GM23338 (cell line): ENCODE data around the gene MRPL32.

Experiments used
- CREB1 ChIP-seq: fragments of 250-450 bp; sonication (Bioruptor Pico); IDR thresholded peaks from 2 replicates; pipeline ENCODE4 v1.5.0; 2020; ENCODE audit warnings: low read depth, mild to moderate bottlenecking, moderate library complexity
- EZH2 ChIP-seq: fragments of 200-600 bp; sonication (generic); IDR thresholded peaks from one replicate; pipeline ENCODE4 v1.8.0; 2017; ENCODE audit warnings: antibody characterized with exemption, mild to moderate bottlenecking, low read depth; ENCODE audit not compliant: unreplicated experiment
- EZH2phosphoT487 ChIP-seq: fragments of 200-600 bp; sonication (generic); IDR thresholded peaks from one replicate; pipeline ENCODE4 v1.8.1; 2018; ENCODE audit warnings: antibody characterized with exemption; ENCODE audit not compliant: unreplicated experiment
- JUNB ChIP-seq: IDR thresholded peaks from one replicate; pipeline ENCODE4 v1.6.1; 2016; ENCODE audit warnings: antibody characterized with exemption; ENCODE audit not compliant: unreplicated experiment
- NANOG ChIP-seq: IDR thresholded peaks from 2 replicates; pipeline ENCODE4 v1.6.1; 2016; ENCODE audit warnings: antibody characterized with exemption, borderline replicate concordance
- POLR2AphosphoS5 ChIP-seq: IDR thresholded peaks from 2 replicates; pipeline ENCODE4 v1.6.1; 2016; ENCODE audit warnings: antibody characterized with exemption, low read depth
- ZNF114 ChIP-seq: fragments of 250-450 bp; sonication (Bioruptor Pico); IDR thresholded peaks from 2 replicates; pipeline ENCODE4 v1.5.0; 2020; ENCODE audit warnings: mild to moderate bottlenecking, moderate library complexity
- ZNF331 ChIP-seq: fragments of 250-450 bp; sonication (Bioruptor Pico); IDR thresholded peaks from 2 replicates; pipeline ENCODE4 v1.5.0; 2020; ENCODE audit warnings: low read depth, mild to moderate bottlenecking, moderate library complexity
- TF ChIP-seq, protein P1 (sequence below), 2 experiments: fragments of 200-600 bp in 1 of 2; sonication (generic) in 1 of 2; conservative IDR thresholded peaks; 2 replicates each; pipeline versions ENCODE4 v1.5.1 to v1.6.1; 2016 to 2017; ENCODE audit warnings: antibody characterized with exemption in 2 of 2, low read depth in 2 of 2, mild to moderate bottlenecking in 2 of 2, moderate library complexity in 1 of 2
- TF ChIP-seq, protein P2 (sequence below): IDR thresholded peaks from one replicate; pipeline ENCODE4 v1.6.1; 2018; ENCODE audit warnings: antibody characterized with exemption; ENCODE audit not compliant: unreplicated experiment
- TF ChIP-seq, protein P3 (sequence below): IDR thresholded peaks from 2 replicates; pipeline ENCODE4 v1.6.1; 2016; ENCODE audit warnings: antibody characterized with exemption

DNA sequence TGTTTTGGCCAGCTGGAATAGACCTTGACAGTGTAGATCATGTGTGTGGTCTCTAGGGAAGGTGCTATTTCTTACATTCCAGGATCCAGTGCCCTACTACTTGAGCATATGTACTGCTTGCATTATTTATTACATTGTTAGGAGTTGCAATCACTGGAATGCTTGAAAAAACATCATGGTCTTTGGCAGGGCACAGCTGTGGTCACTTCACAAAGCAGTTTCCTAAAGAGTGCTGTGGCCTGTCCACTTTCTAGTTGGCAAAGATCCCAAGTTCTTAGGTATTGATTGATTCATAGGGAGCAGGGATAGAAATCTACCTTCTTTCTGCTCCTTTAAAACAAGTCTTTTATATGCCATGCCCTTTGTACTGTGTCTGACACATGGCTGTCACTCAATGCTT is 24.9 kb upstream of the MRPL32 start:
- TF ChIP-seq EZH2phosphoT487 (no peak), POLR2AphosphoS5 (no peak), EZH2 (no peak), CREB1 (CRISPR knock-in tag) (no peak), JUNB (no peak), ZNF331 (CRISPR knock-in tag) (no peak), ZNF114 (CRISPR knock-in tag) (no peak), NANOG (no peak)
- TF ChIP-seq, protein P1, sequence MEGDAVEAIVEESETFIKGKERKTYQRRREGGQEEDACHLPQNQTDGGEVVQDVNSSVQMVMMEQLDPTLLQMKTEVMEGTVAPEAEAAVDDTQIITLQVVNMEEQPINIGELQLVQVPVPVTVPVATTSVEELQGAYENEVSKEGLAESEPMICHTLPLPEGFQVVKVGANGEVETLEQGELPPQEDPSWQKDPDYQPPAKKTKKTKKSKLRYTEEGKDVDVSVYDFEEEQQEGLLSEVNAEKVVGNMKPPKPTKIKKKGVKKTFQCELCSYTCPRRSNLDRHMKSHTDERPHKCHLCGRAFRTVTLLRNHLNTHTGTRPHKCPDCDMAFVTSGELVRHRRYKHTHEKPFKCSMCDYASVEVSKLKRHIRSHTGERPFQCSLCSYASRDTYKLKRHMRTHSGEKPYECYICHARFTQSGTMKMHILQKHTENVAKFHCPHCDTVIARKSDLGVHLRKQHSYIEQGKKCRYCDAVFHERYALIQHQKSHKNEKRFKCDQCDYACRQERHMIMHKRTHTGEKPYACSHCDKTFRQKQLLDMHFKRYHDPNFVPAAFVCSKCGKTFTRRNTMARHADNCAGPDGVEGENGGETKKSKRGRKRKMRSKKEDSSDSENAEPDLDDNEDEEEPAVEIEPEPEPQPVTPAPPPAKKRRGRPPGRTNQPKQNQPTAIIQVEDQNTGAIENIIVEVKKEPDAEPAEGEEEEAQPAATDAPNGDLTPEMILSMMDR (conservative IDR thresholded peaks at IDR 0.05; ENCODE audit: low read depth in 2 of 2) = no peak
- TF ChIP-seq, protein P2, sequence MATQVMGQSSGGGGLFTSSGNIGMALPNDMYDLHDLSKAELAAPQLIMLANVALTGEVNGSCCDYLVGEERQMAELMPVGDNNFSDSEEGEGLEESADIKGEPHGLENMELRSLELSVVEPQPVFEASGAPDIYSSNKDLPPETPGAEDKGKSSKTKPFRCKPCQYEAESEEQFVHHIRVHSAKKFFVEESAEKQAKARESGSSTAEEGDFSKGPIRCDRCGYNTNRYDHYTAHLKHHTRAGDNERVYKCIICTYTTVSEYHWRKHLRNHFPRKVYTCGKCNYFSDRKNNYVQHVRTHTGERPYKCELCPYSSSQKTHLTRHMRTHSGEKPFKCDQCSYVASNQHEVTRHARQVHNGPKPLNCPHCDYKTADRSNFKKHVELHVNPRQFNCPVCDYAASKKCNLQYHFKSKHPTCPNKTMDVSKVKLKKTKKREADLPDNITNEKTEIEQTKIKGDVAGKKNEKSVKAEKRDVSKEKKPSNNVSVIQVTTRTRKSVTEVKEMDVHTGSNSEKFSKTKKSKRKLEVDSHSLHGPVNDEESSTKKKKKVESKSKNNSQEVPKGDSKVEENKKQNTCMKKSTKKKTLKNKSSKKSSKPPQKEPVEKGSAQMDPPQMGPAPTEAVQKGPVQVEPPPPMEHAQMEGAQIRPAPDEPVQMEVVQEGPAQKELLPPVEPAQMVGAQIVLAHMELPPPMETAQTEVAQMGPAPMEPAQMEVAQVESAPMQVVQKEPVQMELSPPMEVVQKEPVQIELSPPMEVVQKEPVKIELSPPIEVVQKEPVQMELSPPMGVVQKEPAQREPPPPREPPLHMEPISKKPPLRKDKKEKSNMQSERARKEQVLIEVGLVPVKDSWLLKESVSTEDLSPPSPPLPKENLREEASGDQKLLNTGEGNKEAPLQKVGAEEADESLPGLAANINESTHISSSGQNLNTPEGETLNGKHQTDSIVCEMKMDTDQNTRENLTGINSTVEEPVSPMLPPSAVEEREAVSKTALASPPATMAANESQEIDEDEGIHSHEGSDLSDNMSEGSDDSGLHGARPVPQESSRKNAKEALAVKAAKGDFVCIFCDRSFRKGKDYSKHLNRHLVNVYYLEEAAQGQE = no peak
- TF ChIP-seq, protein P3, sequence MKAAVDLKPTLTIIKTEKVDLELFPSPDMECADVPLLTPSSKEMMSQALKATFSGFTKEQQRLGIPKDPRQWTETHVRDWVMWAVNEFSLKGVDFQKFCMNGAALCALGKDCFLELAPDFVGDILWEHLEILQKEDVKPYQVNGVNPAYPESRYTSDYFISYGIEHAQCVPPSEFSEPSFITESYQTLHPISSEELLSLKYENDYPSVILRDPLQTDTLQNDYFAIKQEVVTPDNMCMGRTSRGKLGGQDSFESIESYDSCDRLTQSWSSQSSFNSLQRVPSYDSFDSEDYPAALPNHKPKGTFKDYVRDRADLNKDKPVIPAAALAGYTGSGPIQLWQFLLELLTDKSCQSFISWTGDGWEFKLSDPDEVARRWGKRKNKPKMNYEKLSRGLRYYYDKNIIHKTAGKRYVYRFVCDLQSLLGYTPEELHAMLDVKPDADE = no peak
